Hypothalamus (tissue), 51 donors: ENCODE data around the gene RNF115.
"Not testable (repeated sequence)": the region's sequence is repeated elsewhere in the genome, so short reads cannot be mapped to it uniquely, and the experiment has no call there.

Experiments used
- DNase-seq, 51 donors: peaks; one replicate each; lab custom pipeline; 2025; lab: John Stamatoyannopoulos, UW

RNF115 gene

GRCh38 chr1:145747398-145748247 lies 76.3 kb downstream of the RNF115 start:
- no peak for DNase-seq

- DNase-seq = no peak
Observed at GRCh38 chr1:145740269-145740668, 83.6 kb downstream of the RNF115 start.

GRCh38 chr1:145736191-145736590 lies 87.7 kb downstream of the RNF115 start:
- no peak for DNase-seq

GRCh38 chr1:145730900-145731299 lies 93.0 kb downstream of the RNF115 start:
- no peak for DNase-seq

DNA sequence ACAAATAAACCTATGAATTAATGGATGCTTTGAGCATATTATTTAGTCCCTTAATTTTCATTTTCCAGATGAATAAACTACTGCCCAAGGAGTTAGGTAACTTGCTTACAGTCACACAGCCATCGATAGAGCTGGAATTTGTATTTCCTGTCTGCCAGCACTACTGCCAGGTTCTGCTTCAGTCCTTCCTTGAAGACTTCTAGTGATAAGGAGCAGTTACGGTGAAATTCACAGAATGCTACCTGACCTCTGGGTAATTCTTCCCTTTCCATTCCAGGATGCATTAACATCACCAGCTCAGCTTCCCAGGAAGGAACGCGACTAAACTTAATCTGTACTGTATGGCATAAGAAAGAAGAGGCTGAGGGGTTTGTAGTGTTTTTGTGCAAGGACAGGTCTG lies 93.4 kb downstream of the RNF115 start:
- DNase-seq = no peak

- DNase-seq = no peak
Observed at GRCh38 chr1:145729666-145730436, 94.0 kb downstream of the RNF115 start.

DNA sequence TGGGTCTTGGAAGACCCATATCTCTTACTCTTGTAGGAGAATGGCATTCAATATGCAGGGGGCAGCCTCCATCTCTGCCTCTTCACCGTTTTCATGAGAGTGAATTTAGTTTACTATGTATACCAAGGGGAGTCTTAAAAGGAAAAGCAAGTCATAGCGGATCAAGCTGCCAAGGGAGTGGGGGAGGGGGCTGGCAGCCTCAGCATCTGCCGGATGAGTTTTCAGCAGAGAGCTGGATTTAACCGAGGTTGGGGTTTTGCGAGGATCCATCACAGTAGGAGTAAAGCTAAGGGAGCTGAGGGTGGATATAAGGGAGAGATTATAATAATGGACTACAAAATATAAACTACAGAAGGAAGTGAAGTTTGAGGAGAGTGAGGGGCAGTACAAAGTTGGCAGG lies 94.7 kb downstream of the RNF115 start:
- no peak for DNase-seq

DNA sequence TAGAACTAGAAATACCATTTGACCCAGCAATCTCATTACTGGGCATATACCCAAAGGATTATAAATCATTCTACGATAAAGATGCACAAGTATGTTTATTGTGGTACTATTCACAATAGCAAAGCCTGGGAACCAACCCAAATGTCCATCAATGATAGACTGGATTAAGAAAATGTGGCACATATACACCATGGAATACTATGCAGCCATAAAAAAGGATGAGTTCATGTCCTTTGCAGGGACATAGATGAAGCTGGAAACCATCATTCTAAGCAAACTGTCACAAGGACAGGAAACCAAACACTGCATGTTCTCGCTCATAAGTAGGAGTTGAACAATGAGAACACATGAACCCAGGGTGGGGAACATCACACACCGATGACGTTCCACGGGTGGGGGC lies 97.7 kb downstream of the RNF115 start:
- DNase-seq = not testable (repeated sequence)

- DNase-seq = peak in 49 of 51 donors; percentile 6 to 84 (median 45)
Observed at GRCh38 chr1:145720878-145721671, 102.8 kb downstream of the RNF115 start.

DNA sequence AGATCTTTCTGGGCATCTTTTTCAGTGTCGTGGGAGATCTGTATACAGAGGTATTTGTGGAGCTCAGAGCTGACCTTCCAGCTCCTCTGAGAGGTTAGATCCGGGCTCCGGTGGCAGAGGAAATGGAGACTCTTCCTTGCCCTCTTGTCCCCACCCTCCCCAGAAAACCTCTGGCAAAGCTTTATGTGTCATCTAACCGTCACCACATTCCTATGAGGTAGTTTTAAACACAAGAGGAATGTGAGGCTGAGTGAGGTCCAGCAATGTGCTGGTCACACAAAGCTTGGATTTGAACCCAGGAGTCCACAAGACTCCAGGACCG lies 103.4 kb downstream of the RNF115 start:
- DNase-seq = no peak

DNA sequence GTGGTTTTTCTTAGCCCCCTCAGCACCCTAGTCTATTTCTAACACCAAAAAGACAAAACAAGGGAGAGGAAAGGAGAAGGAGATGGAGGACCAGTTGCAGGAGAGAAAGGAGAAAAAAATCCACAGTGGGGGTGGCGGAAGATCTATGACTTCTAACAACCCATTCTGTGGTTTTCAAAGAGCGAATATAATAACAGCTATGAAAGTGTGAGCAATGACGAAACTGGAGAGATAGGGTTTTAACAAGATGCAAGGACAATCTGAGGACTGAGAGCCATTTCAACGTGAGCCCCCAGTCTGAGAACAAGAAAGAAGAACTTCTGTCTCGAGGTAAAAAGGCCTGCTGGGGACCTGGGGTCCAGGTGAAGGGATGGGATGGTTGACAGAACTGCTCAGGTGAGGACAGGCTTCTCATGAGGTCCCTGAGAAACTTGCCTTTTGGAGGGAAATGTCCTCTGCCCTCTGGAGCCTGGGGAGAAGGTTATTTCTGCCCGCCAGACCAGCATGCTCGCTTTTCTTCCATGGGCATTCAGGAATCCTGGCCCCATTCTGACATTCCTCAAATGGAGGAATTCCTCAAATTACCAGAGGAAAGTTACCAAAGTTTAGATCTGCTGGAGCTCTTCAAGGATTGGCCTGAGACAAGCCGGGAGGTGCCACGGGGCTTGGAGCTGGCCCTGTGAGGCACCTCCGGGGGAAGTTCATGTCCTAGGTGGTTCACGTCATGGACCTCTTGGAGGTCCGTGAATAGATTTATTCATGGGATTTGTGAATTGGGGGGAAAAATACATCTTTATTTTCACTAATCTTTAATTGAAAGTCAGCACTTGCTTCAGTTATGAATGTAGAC lies 104.4 kb downstream of the RNF115 start, which contains the start of gene CD160:
TSS of gene CD160 (plus strand) at position 270 of the 850 bp plus-strand sequence. CDS start 8,829 bp downstream, outside the sequence.
- no peak for DNase-seq

GRCh38 chr1:145718465-145718864 lies 105.4 kb downstream of the RNF115 start:
- DNase-seq = not testable (repeated sequence)

GRCh38 chr1:145717833-145718232 lies 106.1 kb downstream of the RNF115 start:
- no peak for DNase-seq

DNA sequence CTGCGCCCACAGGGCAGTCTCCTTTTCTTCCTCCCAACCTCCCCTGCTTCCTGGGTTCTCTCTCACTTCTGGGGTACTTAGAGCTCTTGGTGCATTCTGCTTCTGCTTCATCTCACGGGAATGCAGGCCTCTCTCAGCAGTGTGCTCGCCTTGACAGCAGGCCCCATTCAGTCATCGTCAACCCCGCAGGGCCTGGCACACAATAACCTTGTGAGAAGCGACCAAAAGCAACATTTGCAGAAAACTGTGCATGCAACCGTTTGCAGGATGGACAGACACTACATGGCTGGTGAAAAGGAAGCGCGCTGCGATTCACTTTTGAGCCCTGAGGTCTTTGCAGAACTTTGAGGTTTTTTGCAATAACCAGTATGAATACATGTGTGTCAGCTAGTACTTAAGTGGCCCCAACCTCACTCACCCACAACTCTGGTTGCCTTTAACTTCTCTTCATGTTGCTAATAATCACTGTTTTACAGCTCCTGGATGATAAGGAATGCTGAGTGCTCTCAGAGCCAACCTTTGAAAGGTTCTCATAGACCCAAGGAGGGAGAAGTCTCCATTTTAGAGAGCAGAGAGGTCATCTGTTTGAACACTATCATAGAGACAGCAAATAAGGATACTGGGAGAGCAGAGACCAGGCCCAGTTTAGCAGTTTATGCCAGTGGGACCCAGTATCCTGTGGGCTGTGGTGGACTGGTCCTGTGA lies 107.1 kb downstream of the RNF115 start:
- DNase-seq = no peak

DNA sequence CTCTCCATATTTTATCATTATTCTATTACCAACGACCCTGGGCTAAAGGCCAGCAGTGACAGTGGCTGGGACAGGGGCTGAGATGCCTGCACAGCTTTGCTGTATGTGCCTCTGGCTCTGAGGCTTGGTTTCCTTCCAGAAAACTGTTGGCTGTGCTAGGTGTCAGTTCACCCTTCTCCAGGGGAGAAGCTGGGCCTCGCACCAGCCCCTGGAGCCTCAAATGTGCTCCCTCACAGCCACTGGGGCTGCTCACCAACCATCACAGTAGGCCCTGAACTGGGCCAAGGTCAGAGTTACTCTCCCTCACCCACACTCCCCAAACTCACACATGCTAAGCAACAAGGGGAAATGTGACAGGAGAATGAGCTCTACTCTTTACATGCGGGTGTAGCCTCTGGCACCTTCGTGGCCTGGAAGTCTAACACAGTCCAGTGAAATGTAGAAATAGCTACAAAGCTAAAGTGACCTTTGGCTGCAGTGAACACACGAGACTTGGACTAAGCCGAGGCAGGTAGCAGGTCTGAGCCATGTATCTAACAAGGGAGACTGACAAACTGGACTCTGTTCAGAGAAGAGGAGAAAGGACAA lies 109.3 kb downstream of the RNF115 start:
- no peak for DNase-seq

DNA sequence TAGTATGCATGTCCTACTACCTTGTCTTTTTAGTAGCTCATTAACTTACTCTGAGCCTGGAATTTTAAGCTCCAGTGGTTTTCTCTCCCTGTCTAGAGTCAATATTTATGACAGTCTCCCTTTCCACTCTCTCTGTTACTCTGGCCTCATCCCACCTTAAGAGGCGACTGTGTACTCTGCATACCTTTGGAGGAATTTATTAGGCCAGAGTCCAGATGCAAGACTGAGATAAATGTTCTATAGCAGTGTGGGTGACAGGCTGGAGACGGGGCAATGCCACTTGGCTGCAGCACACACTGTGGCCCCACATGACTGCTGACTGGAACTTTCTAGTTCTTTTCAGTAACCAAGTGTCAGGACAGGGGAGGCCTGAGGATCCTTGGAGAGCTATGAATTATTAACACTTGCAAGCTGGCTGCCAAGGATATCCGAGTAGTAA lies 112.7 kb downstream of the RNF115 start:
- DNase-seq = no peak

DNA sequence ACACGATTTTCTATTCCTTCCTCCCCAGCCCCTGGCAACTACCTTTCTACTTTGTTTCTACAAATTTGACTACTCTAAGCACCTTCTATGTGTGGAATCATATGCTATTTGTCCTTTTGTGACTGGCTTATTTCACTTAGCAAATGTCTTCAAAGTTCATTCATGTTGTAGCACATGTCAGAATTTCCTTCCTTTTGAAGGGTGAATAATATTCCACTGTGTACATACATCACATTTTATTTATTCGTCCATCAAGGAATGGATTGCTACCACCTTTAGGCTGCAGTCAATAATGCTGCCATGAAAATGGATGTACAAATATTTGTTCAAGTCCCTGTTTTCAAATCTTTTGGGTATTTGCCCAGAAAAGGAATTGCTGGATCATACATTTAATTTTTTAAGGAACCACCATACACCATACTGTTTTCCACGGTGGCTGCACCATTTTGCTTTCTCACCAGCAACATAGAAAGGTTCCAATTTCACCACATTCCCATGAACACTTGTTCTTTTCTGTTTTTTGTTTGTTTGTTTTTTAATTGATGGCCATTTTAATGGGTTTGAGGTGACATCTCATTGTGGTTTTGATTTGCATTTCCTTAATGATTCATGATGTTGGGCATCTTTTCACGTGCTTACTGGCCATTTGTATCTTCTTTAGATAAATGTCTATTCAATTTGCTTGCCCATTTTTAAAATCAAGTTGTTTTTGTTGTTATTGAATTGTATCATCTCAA lies 113.4 kb downstream of the RNF115 start:
- DNase-seq = no peak

DNA sequence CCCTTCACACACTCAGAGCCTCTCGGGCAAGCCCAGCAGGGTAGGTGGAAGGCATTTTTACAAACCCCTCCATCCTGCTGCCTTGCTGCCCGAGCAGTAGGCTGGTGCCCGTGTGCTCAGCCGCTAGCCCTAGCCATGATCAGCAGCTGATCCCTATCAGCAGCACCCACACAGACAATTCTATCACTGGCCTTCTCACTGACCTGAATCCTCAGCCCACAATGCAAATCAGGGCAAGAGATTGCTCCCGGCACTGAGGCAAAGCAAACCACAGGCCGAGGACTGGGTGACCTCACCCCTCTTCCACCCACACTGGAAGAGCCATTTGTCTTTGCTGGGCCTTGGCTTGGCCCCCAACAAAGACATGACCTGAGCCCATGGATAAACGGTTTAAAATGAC lies 115.8 kb downstream of the RNF115 start:
- no peak for DNase-seq
